Activated CD8-positive, alpha-beta memory T cell treated with anti-CD3 and anti-CD28 coated beads for 36 hours (primary cell): ENCODE results near the gene GLCCI1. TPM values are rescaled to one million over a fixed set of nuclear protein-coding genes. Genes with fewer than 3 reads are reported as not detected.
"Not testable (repeated sequence)": the region's sequence is repeated elsewhere in the genome, so short reads cannot be mapped to it uniquely, and the experiment has no call there.

Experiments used
- CTCF ChIA-PET: fragments of 350-600 bp; sonication (Branson Sonifier 250); formaldehyde crosslinking; loops from one replicate; lab custom pipeline; 2021; ENCODE audit warnings: antibody characterized with exemption; lab: Charles Lee
- POLR2A ChIA-PET: fragments of 350-600 bp; sonication (Branson Sonifier 250); formaldehyde crosslinking; loops from one replicate; lab custom pipeline; 2021; ENCODE audit warnings: antibody characterized with exemption; lab: Charles Lee
- total RNA-seq, 2 experiments: library from RNA; stranded (reverse); gene quantifications; one replicate each; pipeline ENCODE4 v1.2.3, GENCODE V29; 2021

The GLCCI1 gene
- total RNA-seq, 2 experiments from 2014 or later = 10.0 to 11.0 TPM

- POLR2A ChIA-PET = no interaction called here
Measured at GRCh38 chr7:8018961-8019360, 50.4 kb downstream of the GLCCI1 start.

DNA sequence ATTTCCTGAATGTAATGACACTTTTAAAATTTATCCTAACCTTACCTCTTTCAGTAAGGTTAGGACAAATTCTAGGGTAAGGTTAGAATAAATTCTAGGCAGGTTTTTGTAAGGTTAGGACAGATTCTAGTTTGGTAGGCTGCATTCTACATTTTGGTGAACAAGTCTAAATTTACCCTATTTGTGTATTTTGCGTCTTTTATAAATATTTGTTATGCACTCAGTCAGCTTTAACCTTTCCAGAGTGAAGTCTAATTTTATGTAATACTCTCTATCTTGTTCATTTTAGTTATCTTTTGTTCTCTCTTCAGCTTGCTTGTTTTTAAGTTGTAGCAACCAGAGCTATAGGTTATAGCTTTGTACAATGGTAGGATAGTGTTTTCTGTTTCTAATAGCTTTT is 54.0 kb downstream of the GLCCI1 start:
- POLR2A ChIA-PET = no interaction called here
- CTCF ChIA-PET = no interaction called here

More at GRCh38 chr7:8018961-8019360, 50.4 kb downstream of the GLCCI1 start:
- CTCF ChIA-PET = no interaction called here

GRCh38 chr7:8035192-8035591 is 66.6 kb downstream of the GLCCI1 start:
- ChIA-PET POLR2A (no interaction called here), CTCF (interaction anchor here (0.7 to 1.9 kb wide), 4 partner anchors 18 to 354 kb away, joined by 3 to 9 read pairs (median 4); partner anchors contain the start of gene GLCCI1)

- CTCF ChIA-PET = interaction anchor here (0.7 to 1.9 kb wide), 4 partner anchors 19 to 354 kb away, joined by 3 to 9 read pairs (median 4); partner anchors contain the start of gene GLCCI1
Measured at GRCh38 chr7:8035647-8036518, 67.3 kb downstream of the GLCCI1 start.

DNA sequence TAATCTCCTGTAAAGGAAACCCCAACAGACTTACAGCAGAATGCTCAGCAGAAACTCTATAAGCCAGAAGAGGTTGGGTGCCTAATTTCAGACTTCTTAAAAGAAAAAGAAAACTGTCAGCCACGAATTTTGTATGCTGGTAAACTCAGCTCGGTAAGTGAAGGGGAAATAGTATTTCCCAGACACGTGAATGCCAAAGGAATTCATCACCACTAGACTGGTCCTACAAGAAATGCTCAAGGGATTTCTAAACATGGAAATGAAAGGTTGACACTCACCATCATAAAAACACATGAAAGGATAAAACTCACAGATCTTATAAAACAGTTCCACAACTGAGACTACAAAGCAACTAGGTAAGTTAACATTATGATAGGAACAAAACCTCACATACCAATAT is 68.6 kb downstream of the GLCCI1 start:
- ChIA-PET CTCF (no interaction called here), POLR2A (no interaction called here)

More at GRCh38 chr7:8035647-8036518, 67.3 kb downstream of the GLCCI1 start:
- POLR2A ChIA-PET = no interaction called here

DNA sequence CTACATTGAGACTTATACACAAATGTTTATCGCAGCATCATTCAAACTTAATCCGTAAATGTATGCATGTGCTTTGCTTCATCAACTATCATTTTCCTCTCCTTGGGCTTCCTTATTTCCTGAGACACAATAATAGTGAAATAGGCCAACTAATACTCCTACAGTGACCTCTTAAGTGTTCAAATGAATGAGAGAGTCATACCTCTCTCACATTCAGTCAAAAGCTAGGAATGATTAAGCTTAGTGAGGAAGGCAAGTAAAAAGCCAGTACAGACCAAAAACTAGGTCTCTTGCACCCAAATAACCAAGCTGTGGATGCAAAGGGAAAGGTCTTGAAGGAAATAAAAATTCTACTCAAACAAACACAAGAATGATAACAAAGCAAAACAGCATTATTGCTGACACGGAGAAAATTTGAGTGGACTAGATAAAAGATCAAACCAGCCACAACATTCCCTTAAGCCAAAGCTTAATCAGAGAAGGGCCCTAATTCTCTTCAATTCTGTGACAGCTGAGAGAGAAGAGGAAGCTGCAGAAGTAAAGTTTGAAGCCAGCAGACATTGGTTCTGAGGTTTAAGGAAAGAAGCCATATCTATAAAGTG is 72.3 kb downstream of the GLCCI1 start:
- CTCF ChIA-PET = no interaction called here
- POLR2A ChIA-PET = interaction anchor here (0.6 kb wide), 2 partner anchors 70 to 109 kb away, joined by 3 read pairs; no protein-coding TSS in a partner anchor

GRCh38 chr7:8042796-8043535 is 74.4 kb downstream of the GLCCI1 start:
- POLR2A ChIA-PET = no interaction called here
- CTCF ChIA-PET = no interaction called here

DNA sequence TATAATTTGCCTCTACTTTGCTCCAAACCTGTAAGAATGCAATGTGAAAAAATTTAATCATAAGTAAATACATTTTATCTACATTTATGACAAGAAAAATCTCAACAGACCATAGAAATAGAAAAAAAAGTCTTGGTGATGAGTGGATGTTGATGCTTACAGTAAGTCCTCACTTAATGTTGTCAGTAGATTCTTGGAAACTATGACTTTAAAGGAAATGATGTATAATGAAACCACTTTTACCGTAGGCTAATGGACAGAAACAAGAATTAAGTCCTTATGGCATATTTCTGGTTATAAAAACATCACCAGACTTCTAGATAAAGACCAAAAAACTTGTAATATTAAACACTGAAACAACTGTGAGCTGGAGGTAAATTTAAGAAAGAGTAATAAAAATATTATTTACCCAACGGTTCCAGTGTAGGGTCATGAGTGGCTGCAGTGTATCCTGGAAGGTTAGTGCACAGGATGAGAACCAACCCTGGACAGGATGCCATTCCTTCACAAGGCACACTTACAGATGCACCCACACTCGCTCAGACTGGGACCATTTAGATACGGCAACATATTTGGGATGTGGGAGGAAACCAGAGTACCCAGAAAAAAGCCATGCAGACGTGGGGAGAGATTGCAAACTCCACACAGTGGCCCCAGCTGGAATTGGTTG is 76.3 kb downstream of the GLCCI1 start:
- CTCF ChIA-PET = no interaction called here
- POLR2A ChIA-PET = no interaction called here

- CTCF ChIA-PET = not testable (repeated sequence)
- POLR2A ChIA-PET = interaction anchor here (1.0 kb wide), 1 partner anchor 19 kb away, joined by 3 read pairs; no protein-coding TSS in a partner anchor
Measured at GRCh38 chr7:8048067-8048466, 79.5 kb downstream of the GLCCI1 start.

DNA sequence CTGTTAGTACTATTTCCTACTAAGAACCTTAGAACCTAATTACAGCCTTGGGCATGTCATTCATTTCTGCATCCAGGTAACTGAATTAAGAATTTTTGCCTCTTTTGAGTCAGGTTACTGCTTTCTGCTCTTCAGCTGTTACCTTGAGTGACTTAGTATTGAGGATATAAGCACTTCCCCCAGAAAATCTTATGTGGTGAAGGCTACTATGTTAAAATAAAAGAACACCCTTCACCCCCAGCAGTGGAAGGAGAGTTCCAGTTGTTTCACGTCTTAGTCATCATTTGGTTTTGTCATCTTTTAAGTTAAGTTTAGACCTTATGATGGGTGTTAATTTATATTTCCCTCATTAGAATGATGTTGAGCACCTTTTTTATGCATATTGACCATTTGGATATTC is 82.8 kb downstream of the GLCCI1 start:
- ChIA-PET CTCF (no interaction called here), POLR2A (no interaction called here)

DNA sequence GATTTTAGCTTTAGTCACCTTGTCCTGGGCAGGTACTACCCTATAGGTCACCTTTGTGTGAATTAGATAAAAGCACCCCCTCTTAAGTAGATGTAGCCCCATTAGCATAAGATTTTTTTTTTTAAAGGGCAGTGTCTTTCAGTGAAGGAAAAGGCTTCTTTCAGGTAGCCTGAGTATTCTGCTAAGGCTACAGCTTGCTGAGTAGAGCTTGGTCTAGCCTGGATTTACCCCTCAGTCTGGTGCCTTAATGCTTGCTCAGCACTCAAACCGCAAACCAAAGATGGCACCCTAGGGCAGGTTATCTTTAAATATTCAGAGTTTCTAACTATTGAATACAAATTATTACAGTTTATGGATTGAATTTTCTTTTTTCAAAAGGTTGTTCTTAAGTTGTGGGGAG is 83.4 kb downstream of the GLCCI1 start:
- CTCF ChIA-PET = no interaction called here
- POLR2A ChIA-PET = no interaction called here

GRCh38 chr7:8052824-8053223 is 84.2 kb downstream of the GLCCI1 start:
- CTCF ChIA-PET = no interaction called here
- POLR2A ChIA-PET = no interaction called here

GRCh38 chr7:8056439-8056838 is 87.8 kb downstream of the GLCCI1 start:
- CTCF ChIA-PET = no interaction called here
- POLR2A ChIA-PET = no interaction called here

GRCh38 chr7:8057566-8057965 is 89.0 kb downstream of the GLCCI1 start:
- CTCF ChIA-PET = no interaction called here
- POLR2A ChIA-PET = no interaction called here

- CTCF ChIA-PET = no interaction called here
- POLR2A ChIA-PET = no interaction called here
Measured at GRCh38 chr7:8058322-8058721, 89.7 kb downstream of the GLCCI1 start.

DNA sequence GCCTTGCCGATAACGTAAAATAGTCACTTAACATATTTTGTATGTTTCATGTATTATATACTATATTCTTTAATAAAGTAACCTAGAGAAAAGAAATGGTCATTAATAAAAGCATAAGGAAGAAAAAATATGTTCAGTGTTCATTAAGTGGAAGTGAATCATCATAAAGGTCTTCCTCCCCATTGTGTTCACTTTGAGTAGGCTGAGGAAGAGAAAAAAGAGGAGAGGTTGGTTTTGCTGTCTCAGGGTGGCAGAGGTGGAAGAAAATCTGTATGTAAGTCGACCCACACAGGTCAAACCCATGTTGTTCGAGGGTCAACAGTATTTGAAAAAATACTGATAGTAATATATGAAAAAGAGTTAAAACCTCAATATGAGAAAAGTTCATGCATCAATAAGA is 90.3 kb downstream of the GLCCI1 start:
- CTCF ChIA-PET = no interaction called here
- POLR2A ChIA-PET = no interaction called here

- ChIA-PET CTCF (interaction anchor here (0.6 kb wide), 1 partner anchor 64 kb away, joined by 5 read pairs; no protein-coding TSS in a partner anchor), POLR2A (no interaction called here)
Measured at GRCh38 chr7:8060241-8060640, 91.6 kb downstream of the GLCCI1 start.

GRCh38 chr7:8063300-8063699 is 94.7 kb downstream of the GLCCI1 start:
- CTCF ChIA-PET = interaction anchor here (0.7 to 1.1 kb wide), 2 partner anchors 27 to 409 kb away, joined by 3 read pairs; no protein-coding TSS in a partner anchor
- POLR2A ChIA-PET = not testable (repeated sequence)

- ChIA-PET CTCF (interaction anchor here (0.7 to 1.1 kb wide), 2 partner anchors 28 to 410 kb away, joined by 3 read pairs; no protein-coding TSS in a partner anchor), POLR2A (no interaction called here)
Measured at GRCh38 chr7:8063706-8064297, 95.2 kb downstream of the GLCCI1 start.
